SIG-M5 treated with dmso at 0.1 percent for 504 hours (cell line): Measurements from ENCODE around the gene BLM.

Source experiments
- DNase-seq: peaks from one replicate; lab custom pipeline; 2025; ENCODE audit not compliant: unreplicated experiment; lab: John Stamatoyannopoulos, UW

The BLM gene

DNA sequence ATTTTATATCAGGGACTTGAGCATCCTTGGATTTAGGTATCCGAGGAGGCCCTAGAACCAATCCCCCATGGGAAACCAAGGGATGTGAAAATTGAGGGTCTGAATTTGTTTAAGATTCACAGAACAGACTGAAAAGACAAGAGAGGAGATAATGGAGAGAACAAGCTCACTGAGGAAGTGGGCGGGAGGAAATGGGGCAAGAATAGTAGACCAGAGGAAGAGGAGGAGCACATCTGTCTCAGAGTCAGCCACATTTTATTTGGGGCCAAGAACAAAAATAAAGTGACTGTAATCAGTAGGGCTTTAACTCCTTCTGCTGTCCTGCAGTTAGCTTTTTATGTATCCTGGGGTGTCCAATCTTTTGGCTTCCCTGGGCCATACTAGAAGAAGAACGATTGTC, 63.8 kb downstream of the BLM start:
- DNase-seq, result peak; percentile 50

DNA sequence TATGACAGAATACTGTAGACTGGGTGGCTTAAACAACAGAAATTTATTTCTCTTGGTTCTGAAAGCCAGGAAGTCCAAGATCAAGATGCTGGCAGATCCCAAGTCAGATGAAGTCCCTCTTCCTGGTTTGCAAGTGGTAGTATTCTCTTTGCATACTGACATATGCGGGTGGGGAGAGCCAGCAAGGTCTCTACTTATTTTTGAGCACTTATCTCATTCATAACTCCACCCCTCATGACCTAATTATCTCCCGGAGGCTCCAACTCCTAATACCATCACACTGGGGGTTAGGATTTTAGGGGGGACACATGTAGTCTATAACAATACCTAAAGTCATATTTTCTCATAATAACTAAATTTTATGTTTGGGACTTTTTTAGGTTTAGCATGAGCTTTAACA, 65.3 kb downstream of the BLM start:
- DNase-seq, result no peak

DNA sequence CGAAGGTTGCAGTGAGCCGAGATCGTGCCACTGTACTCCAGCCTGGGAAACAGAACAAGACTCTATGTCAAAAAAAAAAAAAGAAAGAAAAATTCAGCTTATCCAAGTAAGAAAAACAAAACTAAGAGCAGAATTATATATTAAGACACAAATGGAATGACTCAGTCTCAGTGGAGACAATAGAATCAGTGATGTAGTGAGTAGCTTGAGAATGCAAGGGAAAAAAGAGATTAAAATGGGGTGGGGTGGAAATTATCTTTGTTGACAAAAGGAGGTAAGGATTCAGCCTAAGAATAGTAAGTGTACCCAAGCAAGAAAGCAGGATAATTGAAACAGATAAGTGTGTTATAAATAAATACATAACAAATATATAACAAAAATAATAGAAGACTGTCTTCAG, 70.7 kb downstream of the BLM start:
- DNase-seq, result no peak

GRCh38 chr15:90789462-90789861, 72.3 kb downstream of the BLM start:
- DNase-seq, result no peak

DNA sequence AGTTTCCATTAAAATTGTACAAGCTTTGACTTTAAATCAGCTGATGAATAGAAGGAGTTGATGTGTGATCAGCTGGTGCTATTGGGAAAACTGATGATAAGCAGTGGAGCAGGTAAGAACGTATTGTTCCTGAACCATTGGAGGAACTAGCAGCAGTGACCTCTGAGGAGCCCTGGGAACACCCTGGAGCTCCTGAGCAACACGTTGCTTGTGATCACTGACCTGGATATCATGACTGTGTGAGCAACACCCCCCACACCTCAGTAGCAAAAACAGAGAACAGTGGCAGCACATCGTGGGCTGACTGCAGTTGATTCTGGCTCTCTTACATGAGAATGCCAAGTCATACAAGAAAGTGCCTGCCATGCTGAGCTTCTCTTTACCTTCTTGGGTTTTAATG, 72.9 kb downstream of the BLM start:
- DNase-seq, result no peak

- DNase-seq, result no peak
Observed at GRCh38 chr15:90790561-90790960, 73.4 kb downstream of the BLM start.

- no peak for DNase-seq
Observed at GRCh38 chr15:90794538-90794937, 77.4 kb downstream of the BLM start.

DNA sequence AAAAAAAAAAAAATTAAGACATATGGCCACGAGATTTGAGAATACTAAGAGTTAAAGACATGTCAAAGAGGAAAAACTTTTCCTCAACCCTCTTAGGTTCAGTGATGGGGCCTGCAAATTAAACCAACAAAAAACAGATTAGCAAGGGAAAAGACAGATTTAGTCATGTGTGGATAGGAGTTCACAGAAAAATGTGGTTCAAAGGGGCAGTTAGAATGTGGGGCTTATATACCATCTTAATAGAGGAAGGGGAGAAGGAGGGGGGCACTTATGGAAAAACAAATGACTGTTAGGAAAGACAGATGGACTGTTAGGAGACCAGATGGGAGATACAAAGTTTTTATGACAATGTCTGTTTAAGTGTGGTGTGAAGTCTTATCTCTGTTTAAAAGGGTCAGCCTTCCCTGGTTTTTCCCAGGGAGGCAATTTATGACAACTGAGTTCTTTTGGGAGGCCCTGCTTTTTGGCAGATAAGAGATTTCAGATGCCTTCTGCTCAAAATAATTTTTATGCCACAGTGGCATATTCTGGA, 82.6 kb downstream of the BLM start:
- no peak for DNase-seq

GRCh38 chr15:90801803-90802202, 84.7 kb downstream of the BLM start:
- no peak for DNase-seq

DNA sequence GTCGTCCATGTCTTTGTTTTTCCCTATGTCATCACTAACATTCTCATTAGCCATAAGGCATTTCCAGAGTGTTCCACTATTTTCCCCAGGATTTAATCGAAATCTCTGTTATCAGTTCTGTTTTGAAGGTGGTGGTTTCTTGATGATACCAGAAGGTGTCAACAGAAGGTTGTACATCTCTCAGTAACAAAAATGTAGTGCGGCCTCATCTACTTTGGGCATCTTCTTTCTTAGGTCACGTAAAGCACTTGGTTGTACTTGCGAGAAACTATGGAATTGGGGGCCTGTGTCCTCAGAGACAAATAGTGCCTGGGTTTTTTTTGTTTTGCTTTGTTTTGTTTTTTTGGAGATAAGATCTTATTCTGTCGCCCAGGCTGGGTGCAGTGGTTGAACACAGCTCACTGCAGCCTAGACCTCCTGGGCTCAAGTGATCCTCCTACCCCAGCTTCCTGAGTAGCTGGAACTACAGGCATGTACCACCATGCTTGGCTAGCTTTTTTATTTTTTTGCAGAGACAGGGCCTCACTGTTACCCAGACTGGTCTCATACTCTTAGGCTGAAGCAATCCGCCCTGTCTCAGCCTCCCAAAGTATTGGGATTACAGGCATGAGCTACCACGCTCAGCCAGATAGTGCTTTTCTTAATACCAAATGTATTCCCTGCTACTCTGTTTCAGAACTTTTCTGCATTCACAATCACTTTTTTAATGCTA, 90.1 kb downstream of the BLM start:
- no peak for DNase-seq

DNA sequence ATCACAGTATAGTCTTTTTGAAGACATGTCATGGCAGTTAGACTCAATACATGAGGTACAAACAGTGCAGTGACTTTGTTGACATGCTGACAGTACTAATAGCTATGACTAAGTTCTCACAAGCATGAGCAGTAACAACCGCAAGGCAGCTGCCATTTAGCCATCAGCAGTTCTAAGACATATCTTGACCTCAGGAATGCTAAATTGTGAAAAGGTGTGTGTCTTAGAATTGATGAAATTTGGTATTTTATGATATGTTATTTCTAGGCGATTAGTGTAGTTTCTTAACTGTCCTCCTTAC, 90.6 kb downstream of the BLM start:
- DNase-seq, result no peak

- peak; percentile 9 for DNase-seq
Observed at GRCh38 chr15:90808517-90809235, 91.5 kb downstream of the BLM start.

DNA sequence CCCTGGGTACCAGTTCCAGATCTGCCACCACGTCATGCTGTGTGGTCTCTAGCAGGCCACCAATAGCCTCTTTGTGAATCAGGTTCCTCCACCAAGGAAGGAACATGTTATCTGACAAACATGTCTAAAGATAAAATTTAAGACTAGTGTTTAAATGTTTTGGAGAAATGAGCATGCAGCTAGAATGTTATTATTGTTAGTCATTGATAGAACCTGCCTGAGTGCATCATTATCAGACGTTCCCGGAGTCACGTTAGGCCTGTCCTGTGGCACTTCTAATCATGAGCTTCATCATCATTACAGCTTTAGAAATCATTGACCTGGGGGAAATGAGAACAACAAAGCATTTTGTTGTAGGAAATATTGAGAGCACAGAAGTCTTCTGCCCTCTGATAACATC, 92.4 kb downstream of the BLM start:
- no peak for DNase-seq

GRCh38 chr15:90810354-90810753, 93.2 kb downstream of the BLM start:
- DNase-seq, result no peak

DNA sequence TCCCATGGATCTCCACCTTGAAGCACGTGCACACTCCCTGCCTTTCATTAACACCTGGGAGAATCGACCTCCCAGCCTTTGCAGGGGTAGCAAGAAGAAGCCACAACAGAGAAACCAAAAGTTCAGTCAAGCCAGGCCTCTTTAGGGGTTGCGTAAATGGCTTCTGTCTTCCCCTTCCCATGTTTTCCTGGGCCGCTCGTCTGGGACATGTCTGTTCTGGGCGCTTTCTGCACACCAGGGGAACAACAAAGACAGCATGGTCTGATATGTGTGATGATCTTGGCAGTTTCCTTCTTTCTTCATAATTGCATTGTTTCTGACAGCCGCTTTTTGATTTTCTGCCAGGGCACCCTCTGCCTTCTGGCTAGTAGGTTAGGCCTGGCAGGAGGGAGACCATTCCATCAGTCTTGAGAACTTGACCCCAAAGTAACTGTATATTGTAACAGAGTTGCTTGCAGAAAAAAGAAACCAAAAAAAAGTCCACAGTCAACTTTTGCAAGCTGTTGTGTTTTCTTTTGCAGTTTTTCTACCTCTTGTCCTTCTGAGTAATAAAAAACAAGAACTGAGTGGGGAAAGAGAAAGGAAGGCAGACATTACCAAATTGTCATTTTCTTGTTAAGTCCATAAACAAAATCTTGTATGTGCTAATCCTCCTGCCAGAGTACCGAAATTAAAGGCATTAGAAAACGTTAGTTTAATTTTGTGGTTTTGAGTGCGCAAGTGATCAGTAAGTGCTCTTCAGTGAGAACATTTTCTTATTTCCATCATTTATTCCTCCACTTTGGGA, 95.2 kb downstream of the BLM start:
- no peak for DNase-seq

GRCh38 chr15:90812958-90813265, 95.8 kb downstream of the BLM start:
- no peak for DNase-seq

GRCh38 chr15:90813796-90814190, 96.6 kb downstream of the BLM start:
- DNase-seq, result no peak

- DNase-seq, result no peak
Observed at GRCh38 chr15:90814191-90814821, 97.2 kb downstream of the BLM start.

DNA sequence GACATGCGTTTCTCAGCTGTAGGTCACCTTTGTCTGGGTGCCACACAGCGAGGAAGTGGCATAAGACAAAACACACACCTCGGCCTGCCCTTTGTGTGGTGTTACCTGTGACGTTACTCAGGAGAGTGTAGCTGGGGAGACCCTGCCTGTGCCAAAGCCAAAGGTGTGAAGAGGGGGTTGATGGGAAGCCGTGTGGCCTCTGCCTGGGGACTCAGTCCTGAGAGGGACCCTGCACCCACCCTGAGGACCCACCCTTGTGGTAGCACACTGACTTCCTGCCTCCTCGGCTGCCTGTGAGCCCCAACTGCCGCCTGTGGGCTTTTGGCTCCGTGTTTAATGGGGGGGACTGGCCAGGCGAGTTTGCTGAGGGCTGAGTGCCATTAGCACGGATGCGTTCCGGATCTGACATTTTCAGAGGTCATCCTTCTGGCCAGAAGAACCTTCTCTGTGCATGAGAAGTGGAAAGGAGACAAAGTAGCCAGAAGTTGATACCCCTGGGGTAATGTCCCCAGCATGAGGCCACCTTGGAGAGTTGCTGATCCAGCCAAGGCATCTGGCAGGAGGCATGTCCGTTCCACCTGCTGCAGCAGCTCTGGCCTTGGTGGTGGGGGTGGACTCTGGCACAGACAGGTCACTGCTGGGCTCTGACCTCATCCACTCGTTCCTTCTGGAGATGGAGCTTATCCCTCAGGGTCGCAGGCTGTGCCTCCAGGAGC, 99.4 kb downstream of the BLM start:
- no peak for DNase-seq

DNA sequence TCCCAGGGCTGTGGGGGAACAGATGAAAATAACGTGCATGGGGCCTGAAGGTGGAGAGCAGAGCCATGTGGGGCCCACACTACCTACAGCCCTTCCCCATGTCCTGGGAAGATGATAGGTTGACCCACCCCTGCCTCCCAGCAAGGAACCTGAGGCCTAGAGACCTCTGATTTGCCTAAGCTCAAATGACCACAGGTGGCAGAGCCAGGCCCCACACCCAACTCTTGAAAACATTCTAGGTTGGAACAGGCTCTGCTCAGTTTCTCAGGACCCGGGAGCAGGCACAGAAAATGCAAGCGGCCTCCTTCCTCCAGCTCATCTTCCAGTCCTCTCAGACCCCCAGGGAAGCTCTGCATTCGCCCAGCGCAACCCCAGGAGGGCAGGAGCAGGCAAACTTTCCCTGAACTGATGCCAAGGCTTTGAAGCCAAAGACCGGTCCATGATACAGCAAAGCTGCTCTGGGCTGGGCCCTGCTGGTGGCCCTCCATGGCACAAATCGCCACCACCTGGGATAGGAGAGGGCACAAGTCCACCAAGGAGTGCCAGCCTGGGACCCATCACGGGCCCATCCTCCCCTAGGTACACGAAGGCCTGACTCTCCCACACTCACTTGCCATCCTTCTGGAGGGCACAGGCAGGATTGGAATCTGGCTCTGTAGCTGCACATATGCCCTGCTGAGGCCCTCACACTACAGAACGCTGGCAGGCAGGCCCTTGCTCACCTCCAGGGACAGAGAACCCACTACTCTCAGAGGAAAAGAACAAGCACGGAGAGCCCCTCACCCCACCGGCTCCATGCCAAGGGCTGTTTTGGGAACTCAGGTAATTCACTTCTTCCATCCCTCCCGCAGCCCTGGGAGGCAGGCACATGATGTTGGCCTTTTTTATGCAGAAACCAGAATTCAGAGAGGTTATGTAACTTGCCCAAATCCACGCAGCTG, 100.2 kb downstream of the BLM start:
- no peak for DNase-seq
